ENCODE data around the gene PALM2AKAP2.
"Not testable (repeated sequence)": the region's sequence is repeated elsewhere in the genome, so short reads cannot be mapped to it uniquely, and the experiment has no call there.

PALM2AKAP2 gene

DNA sequence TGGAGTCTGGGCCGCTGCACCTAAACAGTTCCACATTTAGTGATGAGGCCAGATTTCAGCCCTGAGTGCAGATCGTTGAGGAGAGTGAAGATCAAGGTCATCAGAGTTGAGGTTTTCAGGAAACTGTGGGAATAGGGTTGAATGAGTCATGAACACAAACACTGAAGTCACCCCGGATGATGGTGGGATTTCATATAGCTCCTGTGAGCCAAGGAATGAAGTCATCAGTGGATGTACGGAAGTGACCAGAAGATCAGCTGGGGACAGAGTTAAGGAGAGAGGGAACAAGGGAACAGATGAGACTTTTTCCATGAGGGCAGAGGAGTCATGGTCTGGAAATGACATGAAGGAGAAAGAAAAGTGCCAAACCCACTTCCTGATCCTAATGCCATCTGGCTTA is 36.5 kb downstream of the PALM2AKAP2 start:
- Histone ChIP-seq H3K4me1 (ENCODE audit: control insufficient read depth, insufficient read depth, low read length) (peaks cover 2% of the 10 kb centered on the region; the same call in 1 of the 2 replicates), H3K27me3 (ENCODE audit: control insufficient read depth, insufficient read depth, low read length) (no peaks in the 10 kb centered on the region), H3K36me3 (ENCODE audit: control insufficient read depth, insufficient read depth, low read length) (no peaks in the 10 kb centered on the region; the same call in 1 of the 2 replicates), H3K4me3 (ENCODE audit: low read length) (no peak overlapping the region), H3K27ac (ENCODE audit: low read length) (no peak overlapping the region), H3K9me3 (ENCODE audit: control insufficient read depth, insufficient read depth, low read length) (no peaks in the 10 kb centered on the region)
- WGBS (ENCODE audit: insufficient coverage, insufficient read length): no CpG with 5 or more reads among the region's 4 CpGs
- no peak for DNase-seq (ENCODE audit: low read depth, low spot score)

- H3K27ac ChIP-seq (ENCODE audit: low read length): no peak overlapping the region
- no peaks in the 10 kb centered on the region for H3K9me3 ChIP-seq (ENCODE audit: control insufficient read depth, insufficient read depth, low read length)
- H3K36me3 ChIP-seq (ENCODE audit: control insufficient read depth, insufficient read depth, low read length): no peaks in the 10 kb centered on the region; the same call in 1 of the 2 replicates
- peaks cover 3% of the 10 kb centered on the region; the same call in 1 of the 2 replicates for H3K4me1 ChIP-seq (ENCODE audit: control insufficient read depth, insufficient read depth, low read length)
- no CpG with 5 or more reads among the region's 6 CpGs for WGBS (ENCODE audit: insufficient coverage, insufficient read length)
- no peak for DNase-seq (ENCODE audit: low read depth, low spot score)
- no peaks in the 10 kb centered on the region for H3K27me3 ChIP-seq (ENCODE audit: control insufficient read depth, insufficient read depth, low read length)
- H3K4me3 ChIP-seq (ENCODE audit: low read length): no peak overlapping the region
Observed at GRCh38 chr9:109817146-109817845, 37.3 kb downstream of the PALM2AKAP2 start.

DNA sequence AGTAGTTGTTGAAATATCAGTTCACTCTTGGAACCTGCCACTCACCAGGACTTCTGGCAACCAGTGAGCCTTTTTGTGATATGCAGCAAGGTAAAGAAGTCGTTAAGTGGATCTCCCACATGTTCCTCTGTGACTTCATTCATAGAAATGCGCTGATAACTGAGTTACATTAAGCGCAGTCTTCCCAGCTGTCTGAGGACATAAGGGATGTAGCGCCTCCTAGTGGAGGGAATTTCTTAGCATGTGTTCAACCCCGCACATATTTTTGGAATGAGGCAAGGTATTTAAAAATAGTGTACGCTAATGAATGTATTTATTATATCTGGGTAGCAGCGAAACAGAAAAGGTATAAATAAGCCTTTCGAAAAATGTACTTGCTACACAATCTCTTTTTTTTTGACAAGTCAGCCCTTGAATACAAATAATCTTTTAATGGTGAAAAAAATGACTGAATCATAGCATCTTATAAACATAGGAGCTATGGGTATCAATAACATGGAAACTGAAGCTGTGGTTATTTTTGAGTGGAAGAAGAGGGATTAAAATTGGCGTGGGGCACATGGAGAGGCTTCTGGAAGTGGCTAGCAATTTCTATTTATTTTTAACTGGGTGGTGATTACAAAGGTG is 38.0 kb downstream of the PALM2AKAP2 start:
- no CpG with 5 or more reads among the region's 9 CpGs for WGBS (ENCODE audit: insufficient coverage, insufficient read length)
- Histone ChIP-seq H3K36me3 (ENCODE audit: control insufficient read depth, insufficient read depth, low read length) (no peaks in the 10 kb centered on the region; the same call in 1 of the 2 replicates), H3K27ac (ENCODE audit: low read length) (no peak overlapping the region), H3K9me3 (ENCODE audit: control insufficient read depth, insufficient read depth, low read length) (no peaks in the 10 kb centered on the region), H3K4me1 (ENCODE audit: control insufficient read depth, insufficient read depth, low read length) (peaks cover 3% of the 10 kb centered on the region; the same call in 1 of the 2 replicates), H3K27me3 (ENCODE audit: control insufficient read depth, insufficient read depth, low read length) (no peaks in the 10 kb centered on the region), H3K4me3 (ENCODE audit: low read length) (no peak overlapping the region)
- peak; percentile 88 for DNase-seq (ENCODE audit: low read depth, low spot score)

DNA sequence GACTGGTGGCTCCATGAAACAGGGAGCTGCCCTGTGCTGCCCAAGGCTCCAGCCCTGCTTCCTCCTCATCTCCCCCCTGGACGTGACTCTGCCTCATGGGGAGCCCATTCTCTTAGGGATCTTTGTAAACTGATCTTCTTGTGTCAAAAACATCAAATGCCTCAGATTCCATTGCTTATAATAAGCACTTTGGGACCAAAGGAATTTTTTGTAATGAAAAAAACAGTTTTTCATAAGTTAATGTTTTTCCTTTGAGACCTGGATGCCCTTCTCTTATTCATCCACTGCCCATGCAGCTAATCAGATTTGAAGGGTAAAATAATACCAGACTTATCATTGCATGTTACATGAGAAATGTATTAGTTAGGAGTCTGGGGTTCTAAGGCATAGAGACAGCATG is 41.7 kb downstream of the PALM2AKAP2 start:
- Histone ChIP-seq H3K4me3 (ENCODE audit: low read length) (no peak overlapping the region), H3K9me3 (ENCODE audit: control insufficient read depth, insufficient read depth, low read length) (no peaks in the 10 kb centered on the region), H3K27me3 (ENCODE audit: control insufficient read depth, insufficient read depth, low read length) (no peaks in the 10 kb centered on the region), H3K36me3 (ENCODE audit: control insufficient read depth, insufficient read depth, low read length) (no peaks in the 10 kb centered on the region; the same call in 1 of the 2 replicates), H3K4me1 (ENCODE audit: control insufficient read depth, insufficient read depth, low read length) (peaks cover 3% of the 10 kb centered on the region; the same call in 1 of the 2 replicates), H3K27ac (ENCODE audit: low read length) (no peak overlapping the region)
- no CpG with 5 or more reads among the region's 1 CpG for WGBS (ENCODE audit: insufficient coverage, insufficient read length)
- no peak for DNase-seq (ENCODE audit: low read depth, low spot score)

- not testable (repeated sequence) for H3K27me3 ChIP-seq (ENCODE audit: control insufficient read depth, insufficient read depth, low read length); DNase-seq (ENCODE audit: low read depth, low spot score); H3K4me1 ChIP-seq (ENCODE audit: control insufficient read depth, insufficient read depth, low read length); H3K36me3 ChIP-seq (ENCODE audit: control insufficient read depth, insufficient read depth, low read length); H3K4me3 ChIP-seq (ENCODE audit: low read length); H3K27ac ChIP-seq (ENCODE audit: low read length); H3K9me3 ChIP-seq (ENCODE audit: control insufficient read depth, insufficient read depth, low read length)
- no CpG with 5 or more reads among the region's 2 CpGs for WGBS (ENCODE audit: insufficient coverage, insufficient read length)
Observed at GRCh38 chr9:109825383-109825782, 45.4 kb downstream of the PALM2AKAP2 start.

DNA sequence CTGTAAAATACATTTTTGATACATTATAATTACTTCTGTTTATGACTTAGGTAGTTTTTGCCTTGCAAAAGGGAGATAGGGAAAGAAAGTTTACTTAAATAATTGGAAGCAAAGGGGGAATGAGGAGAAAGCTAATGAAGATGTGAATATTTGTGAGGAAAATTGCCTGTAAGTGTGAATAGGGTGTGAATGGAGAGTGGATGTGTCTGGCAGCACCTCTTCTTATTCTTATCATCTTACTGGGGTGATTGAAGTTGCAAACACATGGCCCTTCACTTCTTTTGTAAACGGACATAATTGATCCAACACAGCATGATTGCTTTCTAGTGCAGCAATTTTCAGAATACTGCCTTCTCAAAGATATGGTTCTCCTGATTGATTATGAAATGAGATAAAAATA is 46.6 kb downstream of the PALM2AKAP2 start:
- Histone ChIP-seq H3K4me3 (ENCODE audit: low read length) (no peak overlapping the region), H3K27me3 (ENCODE audit: control insufficient read depth, insufficient read depth, low read length) (no peaks in the 10 kb centered on the region)
- no CpG with 5 or more reads among the region's 1 CpG for WGBS (ENCODE audit: insufficient coverage, insufficient read length)

DNA sequence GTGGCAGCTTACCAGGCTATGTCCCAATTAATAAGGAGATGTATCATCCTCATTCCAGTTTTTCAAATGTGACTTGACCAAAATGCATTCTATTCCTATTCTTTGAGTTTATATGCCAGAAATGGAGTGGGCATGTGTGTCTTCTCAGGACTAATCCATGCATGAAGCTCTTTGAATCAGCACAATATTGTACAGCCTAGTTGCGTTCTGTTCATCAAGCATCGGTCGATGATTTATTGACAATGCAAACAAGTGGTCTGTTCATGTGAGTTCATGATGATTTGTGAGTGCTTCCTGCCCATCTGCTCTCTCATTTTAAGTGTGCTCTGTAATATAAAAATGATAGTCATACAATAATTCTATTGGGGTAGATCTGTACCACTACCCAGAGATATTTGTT is 48.3 kb downstream of the PALM2AKAP2 start:
- no peak overlapping the region for H3K4me3 ChIP-seq (ENCODE audit: low read length)
- H3K27ac ChIP-seq (ENCODE audit: low read length): no peak overlapping the region
- H3K4me1 ChIP-seq (ENCODE audit: control insufficient read depth, insufficient read depth, low read length): no peaks in the 10 kb centered on the region
- H3K9me3 ChIP-seq (ENCODE audit: control insufficient read depth, insufficient read depth, low read length): no peaks in the 10 kb centered on the region
- WGBS (ENCODE audit: insufficient coverage, insufficient read length): no CpG with 5 or more reads among the region's 3 CpGs
- DNase-seq (ENCODE audit: low read depth, low spot score): no peak
- no peaks in the 10 kb centered on the region for H3K36me3 ChIP-seq (ENCODE audit: control insufficient read depth, insufficient read depth, low read length)
- no peaks in the 10 kb centered on the region for H3K27me3 ChIP-seq (ENCODE audit: control insufficient read depth, insufficient read depth, low read length)

More for the DNA sequence above, 46.6 kb downstream of the PALM2AKAP2 start:
- Histone ChIP-seq H3K4me1 (ENCODE audit: control insufficient read depth, insufficient read depth, low read length) (peaks cover under 1% of the 10 kb centered on the region; the same call in 1 of the 2 replicates), H3K27ac (ENCODE audit: low read length) (no peak overlapping the region), H3K9me3 (ENCODE audit: control insufficient read depth, insufficient read depth, low read length) (no peaks in the 10 kb centered on the region), H3K36me3 (ENCODE audit: control insufficient read depth, insufficient read depth, low read length) (no peaks in the 10 kb centered on the region; the same call in 1 of the 2 replicates)
- no peak for DNase-seq (ENCODE audit: low read depth, low spot score)
